ENCODE measurements around the gene BCOR.

The BCOR gene

GRCh38 chrX:40030205-40030604 is 67.6 kb downstream of the BCOR start:
- TF ChIP-seq REST (IDR thresholded peaks at IDR 0.05; ENCODE audit: low read depth) (no peak), RAD21 (IDR thresholded peaks at IDR 0.05; ENCODE audit: low read depth) (no peak), EP300 (IDR thresholded peaks at IDR 0.05; ENCODE audit: borderline replicate concordance) (no peak), CEBPB (IDR thresholded peaks at IDR 0.05) (no peak), NFIC (IDR thresholded peaks at IDR 0.05) (no peak), TEAD4 (IDR thresholded peaks at IDR 0.05) (no peak), TAF1 (IDR thresholded peaks at IDR 0.05; ENCODE audit: low read depth) (no peak), CREB1 (IDR thresholded peaks at IDR 0.05; ENCODE audit: low read depth) (no peak), ZBTB7A (IDR thresholded peaks at IDR 0.05; ENCODE audit: low read depth) (no peak), YY1 (IDR thresholded peaks at IDR 0.05; ENCODE audit: low read depth) (no peak)
- TF ChIP-seq, protein P1, sequence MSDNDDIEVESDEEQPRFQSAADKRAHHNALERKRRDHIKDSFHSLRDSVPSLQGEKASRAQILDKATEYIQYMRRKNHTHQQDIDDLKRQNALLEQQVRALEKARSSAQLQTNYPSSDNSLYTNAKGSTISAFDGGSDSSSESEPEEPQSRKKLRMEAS (IDR thresholded peaks at IDR 0.05) = no peak

- no peak for TF ChIP-seq NFIC (IDR thresholded peaks at IDR 0.05)
- TF ChIP-seq ZBTB7A (IDR thresholded peaks at IDR 0.05; ENCODE audit: low read depth) = no peak
- TF ChIP-seq, protein P2, sequence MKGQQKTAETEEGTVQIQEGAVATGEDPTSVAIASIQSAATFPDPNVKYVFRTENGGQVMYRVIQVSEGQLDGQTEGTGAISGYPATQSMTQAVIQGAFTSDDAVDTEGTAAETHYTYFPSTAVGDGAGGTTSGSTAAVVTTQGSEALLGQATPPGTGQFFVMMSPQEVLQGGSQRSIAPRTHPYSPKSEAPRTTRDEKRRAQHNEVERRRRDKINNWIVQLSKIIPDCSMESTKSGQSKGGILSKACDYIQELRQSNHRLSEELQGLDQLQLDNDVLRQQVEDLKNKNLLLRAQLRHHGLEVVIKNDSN (IDR thresholded peaks at IDR 0.05) = no peak
- TF ChIP-seq TAF1 (IDR thresholded peaks at IDR 0.05; ENCODE audit: low read depth) = no peak
- no peak for TF ChIP-seq REST (IDR thresholded peaks at IDR 0.05; ENCODE audit: low read depth)
- TF ChIP-seq TCF12 (IDR thresholded peaks at IDR 0.05; ENCODE audit: low read depth) = no peak
- TF ChIP-seq YY1 (IDR thresholded peaks at IDR 0.05; ENCODE audit: low read depth) = no peak
- no peak for TF ChIP-seq CEBPB (IDR thresholded peaks at IDR 0.05)
- no peak for TF ChIP-seq EGR1 (IDR thresholded peaks at IDR 0.05)
- TF ChIP-seq TEAD4 (IDR thresholded peaks at IDR 0.05) = no peak
- TF ChIP-seq, protein P1 (IDR thresholded peaks at IDR 0.05) = no peak
- TF ChIP-seq EP300 (IDR thresholded peaks at IDR 0.05; ENCODE audit: borderline replicate concordance) = no peak
Measured at GRCh38 chrX:40022421-40022820, 75.3 kb downstream of the BCOR start.

- TF ChIP-seq NFIC (IDR thresholded peaks at IDR 0.05) (no peak), RAD21 (IDR thresholded peaks at IDR 0.05; ENCODE audit: low read depth) (no peak), TCF12 (IDR thresholded peaks at IDR 0.05; ENCODE audit: low read depth) (no peak), TAF1 (IDR thresholded peaks at IDR 0.05; ENCODE audit: low read depth) (no peak), ZBTB7A (IDR thresholded peaks at IDR 0.05; ENCODE audit: low read depth) (no peak), CEBPB (IDR thresholded peaks at IDR 0.05) (no peak), CREB1 (IDR thresholded peaks at IDR 0.05; ENCODE audit: low read depth) (no peak), FOXM1 (IDR thresholded peaks at IDR 0.05; ENCODE audit: borderline replicate concordance, low read depth) (no peak), EP300 (IDR thresholded peaks at IDR 0.05; ENCODE audit: borderline replicate concordance) (no peak), EGR1 (IDR thresholded peaks at IDR 0.05) (no peak), REST (IDR thresholded peaks at IDR 0.05; ENCODE audit: low read depth) (no peak), TEAD4 (IDR thresholded peaks at IDR 0.05) (no peak), YY1 (IDR thresholded peaks at IDR 0.05; ENCODE audit: low read depth) (no peak)
- TF ChIP-seq, protein P1 (IDR thresholded peaks at IDR 0.05) = no peak
- TF ChIP-seq, protein P2 (IDR thresholded peaks at IDR 0.05) = no peak
Measured at GRCh38 chrX:40021647-40022046, 76.1 kb downstream of the BCOR start.

- TF ChIP-seq NFIC (IDR thresholded peaks at IDR 0.05) (no peak), TEAD4 (IDR thresholded peaks at IDR 0.05) (no peak), REST (IDR thresholded peaks at IDR 0.05; ENCODE audit: low read depth) (no peak), EGR1 (IDR thresholded peaks at IDR 0.05) (no peak), CEBPB (IDR thresholded peaks at IDR 0.05) (no peak), RAD21 (IDR thresholded peaks at IDR 0.05; ENCODE audit: low read depth) (no peak), CREB1 (IDR thresholded peaks at IDR 0.05; ENCODE audit: low read depth) (no peak), EP300 (IDR thresholded peaks at IDR 0.05; ENCODE audit: borderline replicate concordance) (no peak), ZBTB7A (IDR thresholded peaks at IDR 0.05; ENCODE audit: low read depth) (no peak), YY1 (IDR thresholded peaks at IDR 0.05; ENCODE audit: low read depth) (no peak)
- TF ChIP-seq, protein P1 (IDR thresholded peaks at IDR 0.05) = no peak
Measured at GRCh38 chrX:40019541-40019940, 78.2 kb downstream of the BCOR start.

Data from Ishikawa (cell line).